ENCODE measurements around the gene AMELY.

GRCh38 chrY:6947695-6948094 lies 36.1 kb upstream of the AMELY start:
- no peak for TF ChIP-seq EP300 (IDR thresholded peaks at IDR 0.05)
- TF ChIP-seq POLR2A (IDR thresholded peaks at IDR 0.05), result no peak
- TF ChIP-seq, protein P1, sequence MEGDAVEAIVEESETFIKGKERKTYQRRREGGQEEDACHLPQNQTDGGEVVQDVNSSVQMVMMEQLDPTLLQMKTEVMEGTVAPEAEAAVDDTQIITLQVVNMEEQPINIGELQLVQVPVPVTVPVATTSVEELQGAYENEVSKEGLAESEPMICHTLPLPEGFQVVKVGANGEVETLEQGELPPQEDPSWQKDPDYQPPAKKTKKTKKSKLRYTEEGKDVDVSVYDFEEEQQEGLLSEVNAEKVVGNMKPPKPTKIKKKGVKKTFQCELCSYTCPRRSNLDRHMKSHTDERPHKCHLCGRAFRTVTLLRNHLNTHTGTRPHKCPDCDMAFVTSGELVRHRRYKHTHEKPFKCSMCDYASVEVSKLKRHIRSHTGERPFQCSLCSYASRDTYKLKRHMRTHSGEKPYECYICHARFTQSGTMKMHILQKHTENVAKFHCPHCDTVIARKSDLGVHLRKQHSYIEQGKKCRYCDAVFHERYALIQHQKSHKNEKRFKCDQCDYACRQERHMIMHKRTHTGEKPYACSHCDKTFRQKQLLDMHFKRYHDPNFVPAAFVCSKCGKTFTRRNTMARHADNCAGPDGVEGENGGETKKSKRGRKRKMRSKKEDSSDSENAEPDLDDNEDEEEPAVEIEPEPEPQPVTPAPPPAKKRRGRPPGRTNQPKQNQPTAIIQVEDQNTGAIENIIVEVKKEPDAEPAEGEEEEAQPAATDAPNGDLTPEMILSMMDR (IDR thresholded peaks at IDR 0.05), result no peak
